KBM-7 (cell line): ENCODE results near the gene SPTA1.

Source experiments
- DNase-seq: peaks from one replicate; pipeline ENCODE4 v3.0.0-alpha.2; 2015
- in situ Hi-C: fragments of 300-500 bp; cut with MboI; formaldehyde crosslinking; loops from 2 replicates; pipeline ENCODE4 v1.14.3; 2020; ENCODE audit warnings: low sequenced_read_pairs, low pct_unique_long_range_greater_than_20kb, mixed read lengths

The SPTA1 gene

DNA sequence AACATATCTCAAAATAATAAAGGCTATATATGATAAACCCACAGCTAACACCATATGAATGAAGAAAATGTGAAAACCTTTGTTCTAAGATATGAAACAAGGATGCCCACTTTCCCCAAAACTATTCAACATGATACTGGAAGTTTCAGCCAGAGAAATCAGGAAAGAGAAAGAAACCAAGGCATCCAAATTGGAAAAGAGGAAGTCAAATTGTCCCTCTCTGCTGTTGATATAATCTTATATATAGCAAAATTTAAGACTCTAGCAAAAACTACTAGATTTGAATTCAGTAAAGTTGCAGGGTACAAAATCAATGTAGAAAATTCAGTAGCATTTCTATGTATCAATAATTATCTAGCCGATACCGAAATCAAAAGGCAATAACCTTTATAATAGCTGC, 85.8 kb downstream of the SPTA1 start:
- in situ Hi-C loops, result no loop called here
- no peak for DNase-seq

DNA sequence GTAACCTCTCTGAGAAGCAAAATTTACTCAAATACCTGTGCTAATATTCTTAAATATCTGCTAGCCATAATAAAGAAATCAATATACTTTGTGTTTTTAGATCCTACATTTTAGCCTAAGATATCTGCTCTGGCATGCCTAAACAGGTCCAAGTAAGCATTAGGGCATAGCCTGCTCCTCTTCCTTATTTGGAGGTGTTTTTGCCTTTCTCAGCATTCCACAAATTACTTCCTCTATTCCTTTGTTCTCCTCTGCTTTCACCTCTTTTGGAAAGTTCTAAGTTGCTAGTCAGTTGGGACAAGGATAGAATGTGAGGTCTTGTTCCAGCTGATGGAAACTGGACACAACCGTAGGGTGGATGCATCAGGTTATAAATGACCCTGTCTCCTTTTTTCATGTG, 99.6 kb downstream of the SPTA1 start:
- DNase-seq, result no peak
- in situ Hi-C loops, result no loop called here

DNA sequence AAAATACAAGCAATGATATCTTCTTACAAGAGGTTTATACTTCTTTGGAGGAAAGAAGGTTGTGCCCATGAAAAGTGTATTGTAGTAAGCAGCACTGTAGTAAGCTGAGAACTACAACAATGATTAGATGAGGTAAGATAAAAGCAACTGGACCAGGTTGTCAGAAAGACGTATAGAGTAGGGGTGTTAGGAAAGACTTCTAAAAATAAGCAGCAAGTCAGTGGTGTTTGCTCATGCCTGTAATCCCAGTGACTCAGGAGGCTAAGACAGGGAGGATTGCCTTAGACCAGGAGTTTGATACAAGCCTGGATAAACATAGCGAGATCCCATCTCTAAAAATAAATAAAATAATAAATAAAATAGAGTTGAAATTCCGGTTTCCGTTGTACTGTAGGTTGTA, 102.6 kb downstream of the SPTA1 start:
- no peak for DNase-seq
- in situ Hi-C loops, result no loop called here

DNA sequence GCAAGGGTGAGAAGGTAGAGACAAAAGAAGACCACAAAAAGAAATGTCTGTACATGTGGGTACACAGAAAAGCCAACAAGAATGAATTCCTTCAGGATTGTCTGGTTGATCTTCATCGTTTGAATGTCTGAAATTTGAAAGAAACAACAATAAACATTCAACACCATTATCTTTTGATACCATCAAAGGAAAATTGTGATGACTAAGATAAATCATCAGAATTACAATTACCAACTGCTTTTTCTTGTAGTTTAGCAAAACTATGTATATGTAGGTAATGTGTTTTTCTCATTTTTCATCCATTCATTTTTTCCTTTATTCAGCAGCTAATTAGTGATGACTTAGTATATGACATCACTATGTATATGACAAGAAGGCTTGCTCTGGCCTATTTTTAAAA, 106.8 kb downstream of the SPTA1 start, which contains the start of gene OR10X1:
TSS of gene OR10X1 (minus strand) at position 167 of the 400 bp plus-strand sequence. CDS start at position 167, 0 bp downstream.
- in situ Hi-C loops, result no loop called here
- DNase-seq, result no peak

DNA sequence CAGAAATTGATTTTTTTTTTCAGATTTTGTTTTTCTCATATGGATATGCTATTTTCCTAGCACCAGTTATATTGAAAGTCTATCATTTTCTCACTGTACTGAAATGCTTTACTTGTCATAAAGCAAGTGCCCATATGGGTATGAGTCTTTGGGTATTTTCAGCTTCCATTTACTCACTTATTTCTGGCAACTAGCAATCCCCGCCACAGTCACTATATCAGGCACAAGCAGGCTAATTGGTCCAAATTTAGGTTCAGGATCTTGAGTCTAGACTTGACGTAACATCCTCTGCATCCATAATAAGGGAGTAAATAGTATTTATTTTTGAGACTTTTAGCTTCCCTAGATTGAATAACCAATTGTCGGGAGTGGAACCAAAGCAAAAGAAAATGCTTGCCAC, 109.0 kb downstream of the SPTA1 start:
- in situ Hi-C loops, result no loop called here
- no peak for DNase-seq

DNA sequence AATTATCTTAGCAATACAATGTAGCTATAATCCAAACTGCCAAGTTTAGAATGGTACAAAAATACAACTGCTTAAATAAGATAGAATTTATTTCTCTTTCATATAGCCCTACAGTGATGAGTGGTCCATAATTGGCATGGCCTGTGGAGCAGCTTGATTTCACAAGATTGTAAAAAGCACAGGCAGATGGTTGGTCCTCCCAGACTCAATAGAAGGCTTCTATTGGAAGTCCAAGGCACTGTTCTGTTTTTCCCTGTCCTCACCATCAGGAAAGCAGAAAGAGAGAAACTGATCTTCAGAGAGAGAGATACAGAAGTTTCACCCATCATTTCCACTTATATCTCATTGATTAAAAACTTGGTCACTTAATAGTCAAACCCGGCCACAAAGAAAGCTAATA, 114.3 kb downstream of the SPTA1 start:
- in situ Hi-C loops, result no loop called here

DNA sequence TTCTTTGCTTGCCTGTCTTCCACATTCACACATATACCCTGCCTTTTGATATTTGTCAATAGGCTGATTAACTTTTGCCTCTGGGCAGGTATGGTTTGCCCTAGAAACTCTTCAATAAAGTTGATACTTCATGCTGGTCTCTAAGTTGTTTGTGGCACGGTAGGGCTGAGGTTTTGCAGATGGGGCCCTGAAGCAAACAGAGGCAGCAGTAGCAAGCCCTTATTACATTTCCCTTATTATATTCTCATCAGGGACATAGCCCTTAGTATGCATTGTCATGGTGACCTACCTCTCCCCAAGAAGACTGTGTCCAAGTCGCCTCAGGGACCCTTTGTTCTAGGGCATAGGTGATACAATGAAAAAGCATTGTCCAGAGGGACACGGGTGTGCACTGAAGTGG, 116.0 kb downstream of the SPTA1 start, which contains the start of gene OR6P1:
TSS of gene OR6P1 (minus strand) at position 101 of the 400 bp plus-strand sequence. CDS start 6,976 bp downstream, outside the sequence.
- no peak for DNase-seq
- in situ Hi-C loops, result no loop called here

More for the DNA sequence above, 114.3 kb downstream of the SPTA1 start:
- DNase-seq, result no peak

DNA sequence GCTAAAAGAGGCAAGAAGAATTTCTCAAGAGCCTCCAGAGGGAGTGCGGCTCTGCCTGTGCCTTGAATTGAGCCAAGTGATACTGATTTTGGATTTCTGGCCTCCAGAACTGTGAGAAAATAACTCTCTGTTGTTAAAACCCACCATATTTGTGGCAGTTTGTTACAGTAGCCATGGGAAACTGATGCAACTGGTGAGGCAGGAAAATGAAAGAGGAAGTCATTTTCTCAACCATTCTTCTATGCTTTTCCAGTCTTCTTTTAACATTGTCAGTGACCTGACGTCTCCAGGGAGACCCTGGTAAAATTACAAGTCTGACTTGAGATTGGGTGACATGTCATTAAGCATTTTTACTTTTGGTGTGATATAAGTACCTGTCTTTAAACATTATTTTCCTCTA, 121.9 kb downstream of the SPTA1 start:
- in situ Hi-C loops, result no loop called here
- peak; percentile 25 for DNase-seq

DNA sequence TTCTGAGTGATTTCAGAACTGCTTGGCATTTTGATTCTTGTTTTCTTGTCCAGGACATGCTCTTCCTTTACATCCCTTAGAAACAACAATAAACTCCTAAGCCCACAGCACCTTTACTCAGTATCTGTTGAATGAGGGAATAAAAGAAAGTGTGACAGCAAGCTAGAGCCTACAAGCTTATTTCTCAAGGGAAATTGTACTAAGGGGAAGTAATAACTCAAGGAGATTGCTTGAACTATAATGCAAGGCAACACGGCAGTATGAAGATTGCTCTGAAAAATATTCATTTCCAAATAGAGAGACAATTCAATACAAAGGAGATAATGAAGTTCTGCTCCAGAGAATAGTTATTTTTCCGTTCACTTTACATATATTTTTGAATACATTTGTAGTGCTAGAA, 122.7 kb downstream of the SPTA1 start:
- no peak for DNase-seq
- in situ Hi-C loops, result no loop called here
